ENCODE results near the gene AHI1. TPM values are rescaled to one million over a fixed set of nuclear protein-coding genes. Genes with fewer than 3 reads are reported as not detected.

AHI1 gene
- total and polyA plus RNA-seq, 2 of the 13 experiments (the other 11 are each of a cell fraction or from before 2014, with no cell fraction given): 7.2 to 18.6 TPM

DNA sequence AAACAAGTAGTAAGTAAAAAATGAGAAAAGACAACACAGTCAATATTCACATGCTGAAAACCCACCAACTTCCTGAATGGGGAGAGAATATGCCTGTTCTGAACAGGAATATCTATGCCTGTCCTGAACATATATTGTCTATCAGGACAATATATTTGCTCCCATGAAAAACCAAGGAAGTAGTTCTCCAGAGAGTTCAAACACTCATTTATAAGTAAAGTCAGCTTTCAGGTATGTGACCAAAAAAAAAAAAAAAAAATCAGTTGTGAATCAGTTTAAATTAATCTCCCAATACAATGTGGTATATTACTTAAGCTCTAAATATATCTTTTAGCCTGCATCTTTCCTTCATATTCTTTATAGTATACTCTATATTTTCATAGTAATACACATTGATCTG is 197.0 kb downstream of the AHI1 start:
- ATAC-seq (no peak), DNase-seq (ENCODE audit: low spot score) (no peak), FAIRE-seq (no peak)
- Histone ChIP-seq H3K9ac (ENCODE audit: insufficient read depth, low read depth, low read length) (no peak overlapping the region), H3K9me3 (ENCODE audit: low read length) (no peaks in the 10 kb centered on the region), H3K27ac (ENCODE audit: extremely low read length, insufficient read depth, low read length) (no peak overlapping the region), H4K20me1 (ENCODE audit: insufficient read depth, low read length) (no peaks in the 10 kb centered on the region), H3K4me1 (ENCODE audit: insufficient read depth, low read length) (no peaks in the 10 kb centered on the region), H3K4me3 (replicated peaks in 1 of 3; ENCODE audit: insufficient read depth in 1 of 3, low read depth in 2 of 3, low read length in 3 of 3) (no peak overlapping the region), H3K36me3 (replicated peaks in 1 of 2; ENCODE audit: control insufficient read depth in 1 of 2, insufficient read depth in 2 of 2, low read length in 2 of 2) (no peaks in the 10 kb centered on the region), H3K79me2 (ENCODE audit: insufficient read depth, low read length) (no peaks in the 10 kb centered on the region), H3K4me2 (ENCODE audit: low read depth, low read length) (no peak overlapping the region), H3K27me3 (ENCODE audit: control insufficient read depth in 1 of 2, insufficient read depth in 2 of 2, low read length in 2 of 2) (no peaks in the 10 kb centered on the region), H2AFZ (ENCODE audit: low read length) (no peak overlapping the region)
- POLR2A ChIA-PET: no interaction called here
- no TSS peak for BruUV-seq (replicated peaks)
- CTCF ChIA-PET (ENCODE audit: low intra/inter-chr PET ratio, low total read pairs): no interaction called here
- intact Hi-C loops (cut with micrococcal nuclease; ENCODE audit: unreplicated experiment) (loop anchor here (5.0 kb wide), 1 partner anchor 468 kb away; no protein-coding TSS in a partner anchor), in situ Hi-C loops (cut with HindIII; ENCODE audit: extremely low pct_ligation_motif_present, low pct_unique_long_range_greater_than_20kb) (no loop called here)
- TF ChIP-seq EHMT2 (IDR thresholded peaks at IDR 0.05; ENCODE audit: borderline replicate concordance, low read depth, low read length) (no peak), POLR2A (IDR thresholded peaks at IDR 0.05; ENCODE audit: insufficient read depth in 1 of 2, low read depth in 2 of 2, low read length in 2 of 2) (no peak), ZNF644 (CRISPR knock-in tag; IDR thresholded peaks at IDR 0.05; ENCODE audit: low read depth) (no peak), ZMAT3 (CRISPR knock-in tag; conservative IDR thresholded peaks at IDR 0.05) (no peak), ZFP41 (CRISPR knock-in tag; IDR thresholded peaks at IDR 0.05; ENCODE audit: borderline replicate concordance) (no peak), DPF2 (CRISPR knock-in tag; IDR thresholded peaks at IDR 0.05; ENCODE audit: borderline replicate concordance, low read depth) (no peak), CHD2 (IDR thresholded peaks at IDR 0.05; ENCODE audit: low read depth, low read length) (no peak), ZNF256 (CRISPR knock-in tag; conservative IDR thresholded peaks at IDR 0.05) (no peak), NFE2L1 (CRISPR knock-in tag; IDR thresholded peaks at IDR 0.05; ENCODE audit: borderline replicate concordance) (no peak), ZNF180 (CRISPR knock-in tag; IDR thresholded peaks at IDR 0.05; ENCODE audit: borderline replicate concordance, low read depth) (no peak), ZNF562 (CRISPR knock-in tag; IDR thresholded peaks at IDR 0.05; ENCODE audit: borderline replicate concordance) (no peak), EP300 (IDR thresholded peaks at IDR 0.05; ENCODE audit: low read depth in 2 of 2, low read length in 2 of 2) (no peak), EP300 (CRISPR knock-in tag; IDR thresholded peaks at IDR 0.05; ENCODE audit: borderline replicate concordance) (no peak), ZNF777 (CRISPR knock-in tag; IDR thresholded peaks at IDR 0.05) (no peak), ATF7-NPFF (CRISPR knock-in tag; IDR thresholded peaks at IDR 0.05; ENCODE audit: low read depth) (no peak), FOXK1 (CRISPR knock-in tag; IDR thresholded peaks at IDR 0.05; ENCODE audit: borderline replicate concordance, low read depth) (no peak), BRCA1 (CRISPR knock-in tag; IDR thresholded peaks at IDR 0.05) (no peak)
- TF ChIP-seq, protein P1, sequence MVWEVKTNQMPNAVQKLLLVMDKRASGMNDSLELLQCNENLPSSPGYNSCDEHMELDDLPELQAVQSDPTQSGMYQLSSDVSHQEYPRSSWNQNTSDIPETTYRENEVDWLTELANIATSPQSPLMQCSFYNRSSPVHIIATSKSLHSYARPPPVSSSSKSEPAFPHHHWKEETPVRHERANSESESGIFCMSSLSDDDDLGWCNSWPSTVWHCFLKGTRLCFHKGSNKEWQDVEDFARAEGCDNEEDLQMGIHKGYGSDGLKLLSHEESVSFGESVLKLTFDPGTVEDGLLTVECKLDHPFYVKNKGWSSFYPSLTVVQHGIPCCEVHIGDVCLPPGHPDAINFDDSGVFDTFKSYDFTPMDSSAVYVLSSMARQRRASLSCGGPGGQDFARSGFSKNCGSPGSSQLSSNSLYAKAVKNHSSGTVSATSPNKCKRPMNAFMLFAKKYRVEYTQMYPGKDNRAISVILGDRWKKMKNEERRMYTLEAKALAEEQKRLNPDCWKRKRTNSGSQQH (CRISPR knock-in tag; IDR thresholded peaks at IDR 0.05; ENCODE audit: low read depth): no peak
